Panc1 (cell line): ENCODE measurements around the gene RALGPS1. TPM values are rescaled to one million over a fixed set of nuclear protein-coding genes. Genes with fewer than 3 reads are reported as not detected.

Experiments used
- ATAC-seq: fragments of 200-7000 bp; cut with Tn5 transposase; 2 replicates; pipeline ENCODE4 v1.9.1; 2020; ENCODE audit warnings: mild to moderate bottlenecking, moderate library complexity
- BruUV-seq: library from RNA; stranded (reverse); fragments of 400-500 nt; replicated peaks from 2 replicates; lab custom pipeline; 2021; lab: Mats Ljungman, UMichigan
- CTCF ChIA-PET: fragments of 300-600 bp; sonication (Branson Sonifier 250); formaldehyde crosslinking; loops from one replicate; lab custom pipeline; 2022; ENCODE audit warnings: antibody characterized with exemption; lab: Charles Lee
- POLR2A ChIA-PET: fragments of 300-600 bp; sonication (Branson Sonifier 250); formaldehyde crosslinking; loops from one replicate; lab custom pipeline; 2022; ENCODE audit warnings: antibody characterized with exemption; lab: Charles Lee
- DNase-seq: peaks from one replicate; pipeline ENCODE4 v3.0.0-alpha.2; 2010; ENCODE audit warnings: low read depth, low spot score
- H3K27ac ChIP-seq: 2 replicates; pipeline ENCODE4 v1.5.1; 2011; ENCODE audit warnings: mild to moderate bottlenecking, low read length, inconsistent platforms
- H3K27me3 ChIP-seq: fragments of 200-500 bp; sonication (Bioruptor generic); 2 replicates; pipeline ENCODE4 v1.6.0; 2014; ENCODE audit warnings: low read length, inconsistent platforms; ENCODE audit not compliant: control insufficient read depth, insufficient read depth
- H3K36me3 ChIP-seq: fragments of 200-500 bp; sonication (Bioruptor generic); 2 replicates; pipeline ENCODE4 v1.5.1; 2014; ENCODE audit warnings: inconsistent platforms, mild to moderate bottlenecking, low read length, moderate library complexity; ENCODE audit not compliant: control insufficient read depth, insufficient read depth
- H3K4me1 ChIP-seq: 2 replicates; pipeline ENCODE4 v1.5.1; 2011; ENCODE audit warnings: inconsistent platforms, mild to moderate bottlenecking, low read length, moderate library complexity; ENCODE audit not compliant: control insufficient read depth, insufficient read depth
- H3K4me3 ChIP-seq, 2 experiments: 2 replicates each; pipeline ENCODE4 v1.5.1; 2011 to 2012; ENCODE audit warnings: low read depth in 2 of 2, low read length in 2 of 2, mild to moderate bottlenecking in 2 of 2, inconsistent platforms in 1 of 2, moderate library complexity in 1 of 2
- H3K9me3 ChIP-seq: fragments of 200-500 bp; sonication (Bioruptor generic); 2 replicates; pipeline ENCODE4 v1.5.1; 2014; ENCODE audit warnings: low read depth, mild to moderate bottlenecking, inconsistent platforms, low read length, moderate library complexity; ENCODE audit not compliant: control insufficient read depth, insufficient read depth
- CTCF ChIP-seq: fragments of 450-650 bp; IDR thresholded peaks from 2 replicates; pipeline ENCODE4 v1.5.1; 2017; ENCODE audit warnings: mild to moderate bottlenecking
- POLR2AphosphoS5 ChIP-seq: IDR thresholded peaks from 2 replicates; pipeline ENCODE4 v1.6.1; 2012; ENCODE audit warnings: mild to moderate bottlenecking, low read depth, low read length, moderate library complexity
- REST ChIP-seq, 2 experiments: IDR thresholded peaks; 2 replicates each; pipeline ENCODE4 v1.6.1; 2011 to 2012; ENCODE audit warnings: low read depth in 2 of 2, control low read depth in 1 of 2, low read length in 1 of 2, mild to moderate bottlenecking in 1 of 2, moderate library complexity in 1 of 2; ENCODE audit not compliant: insufficient read depth in 1 of 2
- SIN3A ChIP-seq: IDR thresholded peaks from 2 replicates; pipeline ENCODE4 v1.6.1; 2012; ENCODE audit warnings: low read depth, mild to moderate bottlenecking, low read length, moderate library complexity, borderline replicate concordance; ENCODE audit not compliant: insufficient read depth
- TCF7L2 ChIP-seq: IDR thresholded peaks from 2 replicates; pipeline ENCODE4 v1.6.1; 2011; ENCODE audit warnings: mild to moderate bottlenecking, low read depth, low read length, inconsistent platforms
- in situ Hi-C: cut with HindIII; loops from 2 replicates; pipeline ENCODE4 v1.10.0; 2016; ENCODE audit warnings: low sequenced_read_pairs, low pct_unique_long_range_greater_than_20kb
- intact Hi-C: fragments of 100-400 bp; cut with micrococcal nuclease; formaldehyde crosslinking; loops from one replicate; pipeline ENCODE4 v1.10.0; 2022; ENCODE audit not compliant: unreplicated experiment
- total RNA-seq: library from RNA; stranded (reverse); gene quantifications from one replicate; pipeline ENCODE4 v1.2.1, GENCODE V29; 2021; ENCODE audit not compliant: unreplicated experiment

RALGPS1 gene
- total RNA-seq, 1 experiment from 2014 or later, result 7.2 TPM

GRCh38 chr9:127036437-127036836 is 121.9 kb downstream of the RALGPS1 start:
- H3K4me1 ChIP-seq, result no peaks in the 10 kb centered on the region
- POLR2A ChIA-PET, result no interaction called here
- no peak overlapping the region for H3K27ac ChIP-seq
- in situ Hi-C loops, result no loop called here
- ATAC-seq (no peak), DNase-seq (no peak)
- CTCF ChIA-PET, result no interaction called here
- intact Hi-C loops, result no loop called here
- H3K36me3 ChIP-seq, result no peaks in the 10 kb centered on the region
- no TSS peak for BruUV-seq
- TF ChIP-seq TCF7L2 (no peak), CTCF (no peak)
- no peak overlapping the region for H3K4me3 ChIP-seq
- H3K9me3 ChIP-seq, result no peaks in the 10 kb centered on the region
- no peaks in the 10 kb centered on the region for H3K27me3 ChIP-seq

- in situ Hi-C loops (no loop called here), intact Hi-C loops (no loop called here)
- ChIA-PET POLR2A (no interaction called here), CTCF (no interaction called here)
- no TSS peak for BruUV-seq
- no peak overlapping the region for H3K4me3 ChIP-seq
- DNase-seq (no peak), ATAC-seq (no peak)
- H3K9me3 ChIP-seq, result no peaks in the 10 kb centered on the region
- H3K27me3 ChIP-seq, result no peaks in the 10 kb centered on the region
- H3K36me3 ChIP-seq, result no peaks in the 10 kb centered on the region
- H3K27ac ChIP-seq, result no peak overlapping the region
- no peaks in the 10 kb centered on the region for H3K4me1 ChIP-seq
- no peak for TF ChIP-seq CTCF
- no peak for TF ChIP-seq REST (IDR thresholded peaks at IDR 0.05; ENCODE audit: insufficient read depth in 1 of 2, low read depth in 2 of 2, low read length in 1 of 2)
- TF ChIP-seq TCF7L2, result no peak
- TF ChIP-seq POLR2AphosphoS5, result no peak
- TF ChIP-seq SIN3A, result no peak
Observed at GRCh38 chr9:127038531-127038930, 123.9 kb downstream of the RALGPS1 start.

GRCh38 chr9:127039492-127039891 is 124.9 kb downstream of the RALGPS1 start:
- Histone ChIP-seq H3K27ac (no peak overlapping the region), H3K9me3 (no peaks in the 10 kb centered on the region), H3K27me3 (no peaks in the 10 kb centered on the region), H3K4me1 (no peaks in the 10 kb centered on the region), H3K4me3 (no peak overlapping the region), H3K36me3 (no peaks in the 10 kb centered on the region)
- ChIA-PET CTCF (no interaction called here), POLR2A (no interaction called here)
- no TSS peak for BruUV-seq
- intact Hi-C loops (no loop called here), in situ Hi-C loops (no loop called here)
- ATAC-seq, result no peak
- DNase-seq, result no peak
- TF ChIP-seq TCF7L2 (no peak), SIN3A (no peak), CTCF (no peak), REST (IDR thresholded peaks at IDR 0.05; ENCODE audit: insufficient read depth in 1 of 2, low read depth in 2 of 2, low read length in 1 of 2) (no peak), POLR2AphosphoS5 (no peak)
